Endothelial cell of umbilical vein (primary cell): ENCODE measurements around the gene PFKP. TPM values are rescaled to one million over a fixed set of nuclear protein-coding genes. Genes with fewer than 3 reads are reported as not detected.

ENCODE experiments used
- BruUV-seq: library from RNA; stranded (reverse); fragments of 400-500 nt; replicated peaks from 2 replicates; lab custom pipeline; 2021; lab: Mats Ljungman, UMichigan
- CTCF ChIA-PET: fragments of 300-600, 350-600 bp; sonication (Branson Sonifier 250); formaldehyde crosslinking; loops from one replicate; lab custom pipeline; 2021; ENCODE audit warnings: antibody characterized with exemption, inconsistent platforms; lab: Charles Lee
- POLR2A ChIA-PET: fragments of 300-600, 350-600 bp; sonication (Branson Sonifier 250); formaldehyde crosslinking; loops from one replicate; lab custom pipeline; 2021; ENCODE audit warnings: antibody characterized with exemption, inconsistent platforms; lab: Charles Lee
- DNase-seq: peaks from one replicate; pipeline ENCODE4 v3.0.0-alpha.2; 2011; ENCODE audit warnings: low read depth, low spot score
- FAIRE-seq: peaks from 2 replicates; lab custom pipeline; 2011; peaks lifted over from hg19 to GRCh38; lab: Jason Lieb, UNC
- H2AFZ ChIP-seq: 2 replicates; pipeline ENCODE4 v1.6.0; 2012; ENCODE audit warnings: low read depth, low read length, control low read depth, inconsistent platforms
- H3K27ac ChIP-seq: 2 replicates; pipeline ENCODE4 v1.5.1; 2011; ENCODE audit warnings: low read depth, mild to moderate bottlenecking, control low read depth, low read length, moderate library complexity; ENCODE audit not compliant: insufficient read depth
- H3K27me3 ChIP-seq, 2 experiments: 2 replicates each; pipeline versions ENCODE4 v1.6.0 to v1.6.1; 2011; ENCODE audit warnings: low read length in 2 of 2, mixed read lengths in 1 of 2; ENCODE audit not compliant: control insufficient read depth in 2 of 2, insufficient read depth in 2 of 2
- H3K36me3 ChIP-seq, 2 experiments: 2 replicates in 1 of 2; 3 replicates in 1 of 2; pipeline ENCODE4 v1.5.1; 2011; ENCODE audit warnings: low read length in 2 of 2, mild to moderate bottlenecking in 1 of 2, moderate library complexity in 1 of 2; ENCODE audit not compliant: control insufficient read depth in 2 of 2, insufficient read depth in 2 of 2; ENCODE audit errors: extremely low read depth in 1 of 2
- H3K4me1 ChIP-seq: 3 replicates; pipeline ENCODE4 v1.5.1; 2011; ENCODE audit warnings: mild to moderate bottlenecking, low read length; ENCODE audit not compliant: control insufficient read depth, insufficient read depth; ENCODE audit errors: extremely low read depth
- H3K4me2 ChIP-seq: 2 replicates; pipeline ENCODE4 v1.6.1; 2011; ENCODE audit warnings: low read length, control low read depth, mixed read lengths; ENCODE audit not compliant: insufficient read depth
- H3K4me3 ChIP-seq, 3 experiments: fragments of 200-600 bp in 1 of 3; sonication (generic), shearing (Covaris generic) in 1 of 3; replicated peaks in 1 of 3; 2 replicates each; pipeline ENCODE4 v1.5.1; 2011 to 2016; ENCODE audit warnings: control low read depth in 3 of 3, low read length in 3 of 3, mild to moderate bottlenecking in 2 of 3, inconsistent platforms in 1 of 3, low read depth in 1 of 3, moderate library complexity in 1 of 3; ENCODE audit not compliant: insufficient read depth in 1 of 3
- H3K79me2 ChIP-seq: 2 replicates; pipeline ENCODE4 v1.6.0; 2012; ENCODE audit warnings: low read length, inconsistent platforms; ENCODE audit not compliant: control insufficient read depth, insufficient read depth
- H3K9ac ChIP-seq: replicated peaks from 2 replicates; pipeline ENCODE3; 2011; ENCODE audit warnings: low read length, control low read depth; ENCODE audit not compliant: insufficient read depth; ENCODE audit errors: extremely low read depth
- H3K9me1 ChIP-seq: replicated peaks from 3 replicates; pipeline ENCODE4 v1.6.0; 2011; ENCODE audit warnings: mild to moderate bottlenecking, low read length; ENCODE audit not compliant: control insufficient read depth, insufficient read depth; ENCODE audit errors: extremely low read depth
- H3K9me3 ChIP-seq: replicated peaks from 2 replicates; pipeline ENCODE4 v1.5.1; 2012; ENCODE audit warnings: low read length, inconsistent platforms; ENCODE audit not compliant: control insufficient read depth, insufficient read depth
- H4K20me1 ChIP-seq: replicated peaks from 2 replicates; pipeline ENCODE3; 2011; ENCODE audit warnings: mild to moderate bottlenecking, low read length; ENCODE audit not compliant: control insufficient read depth, insufficient read depth; ENCODE audit errors: extremely low read depth
- EZH2 ChIP-seq: IDR thresholded peaks from 2 replicates; pipeline ENCODE4 v1.6.1; 2012; ENCODE audit warnings: borderline replicate concordance, low read depth, mild to moderate bottlenecking, moderate library complexity, low read length, inconsistent platforms; ENCODE audit not compliant: severe bottlenecking
- FOS ChIP-seq: IDR thresholded peaks from 2 replicates; pipeline ENCODE4 v1.6.1; 2011; ENCODE audit warnings: mild to moderate bottlenecking, low read length, moderate library complexity, borderline replicate concordance; ENCODE audit not compliant: insufficient read depth
- GATA2 ChIP-seq: IDR thresholded peaks from 2 replicates; pipeline ENCODE4 v1.7.0; 2011; ENCODE audit warnings: low read depth, mild to moderate bottlenecking, moderate library complexity, mixed read lengths, low read length; ENCODE audit not compliant: insufficient read length, insufficient read depth
- JUN ChIP-seq: IDR thresholded peaks from 2 replicates; pipeline ENCODE4 v1.6.1; 2011; ENCODE audit warnings: borderline replicate concordance, low read depth; ENCODE audit not compliant: insufficient read length, insufficient read depth
- MAX ChIP-seq: IDR thresholded peaks from 2 replicates; pipeline ENCODE4 v1.6.1; 2011; ENCODE audit not compliant: insufficient read depth, insufficient read length
- MYC ChIP-seq: IDR thresholded peaks from one replicate; pipeline ENCODE4 v1.6.1; 2011; ENCODE audit warnings: mild to moderate bottlenecking, low read depth, low read length
- POLR2A ChIP-seq: IDR thresholded peaks from 2 replicates; pipeline ENCODE4 v1.6.1; 2012; ENCODE audit warnings: low read depth, mild to moderate bottlenecking, control low read depth, low read length
- POLR2AphosphoS5 ChIP-seq: IDR thresholded peaks from 2 replicates; pipeline ENCODE4 v1.6.1; 2012; ENCODE audit warnings: low read depth, mild to moderate bottlenecking, control low read depth, low read length, moderate library complexity; ENCODE audit not compliant: insufficient read depth
- dilution Hi-C: fragments of 300-500 bp; cut with MboI; formaldehyde crosslinking; loops from one replicate; pipeline ENCODE4 v1.15.0; 2019; ENCODE audit warnings: low sequenced_read_pairs; ENCODE audit not compliant: extremely low pct_ligation_motif_present
- intact Hi-C: fragments of 100-400 bp; cut with micrococcal nuclease; formaldehyde crosslinking; loops from one replicate; pipeline ENCODE4 v1.10.0; 2022
- polyA plus RNA-seq, 4 experiments: library from polyadenylated mRNA; depleted of rRNA in 3 of 4; stranded (reverse) in 3 of 4; unstranded in 1 of 4; fragments of >200 nt; gene quantifications; 2 replicates each; pipeline versions ENCODE4 v1.2.1 to v1.2.3, GENCODE V29; 2011 to 2012; ENCODE audit warnings: missing spikeins in 1 of 4
- total RNA-seq: library from RNA; stranded (reverse); gene quantifications from 2 replicates; pipeline ENCODE4 v1.2.3, GENCODE V29; 2021
- TF ChIP-seq, protein P1 (sequence below), 2 donors: IDR thresholded peaks; 1 replicate in 1 of 2; 2 replicates in 1 of 2; pipeline ENCODE4 v1.5.1; 2011; ENCODE audit warnings: low read length in 2 of 2, mild to moderate bottlenecking in 2 of 2, moderate library complexity in 2 of 2, control low read depth in 1 of 2, inconsistent platforms in 1 of 2, low read depth in 1 of 2; ENCODE audit not compliant: insufficient read depth in 1 of 2; ENCODE audit errors: extremely low read depth in 1 of 2

Gene PFKP
- total and polyA plus RNA-seq, 2 donors (not counting 3 experiments of a cell fraction or from before 2014, with no cell fraction given) = 185 to 359 TPM

- Histone ChIP-seq H3K4me2 (no peak overlapping the region), H3K27ac (no peak overlapping the region), H3K36me3 (peaks cover 28 to 55% of the 10 kb centered on the region in 2 experiments), H3K27me3 (no peaks in the 10 kb centered on the region), H3K9ac (no peak overlapping the region), H3K9me1 (no peaks in the 10 kb centered on the region), H3K4me1 (no peaks in the 10 kb centered on the region), H2AFZ (no peak overlapping the region), H3K4me3 (no peak overlapping the region), H3K9me3 (no peaks in the 10 kb centered on the region), H3K79me2 (no peaks in the 10 kb centered on the region), H4K20me1 (no peaks in the 10 kb centered on the region)
- intact Hi-C loops (no loop called here), dilution Hi-C loops (no loop called here)
- DNase-seq (no peak), FAIRE-seq (no peak)
- CTCF ChIA-PET = no interaction called here
- POLR2A ChIA-PET = no interaction called here
- TF ChIP-seq, protein P1, sequence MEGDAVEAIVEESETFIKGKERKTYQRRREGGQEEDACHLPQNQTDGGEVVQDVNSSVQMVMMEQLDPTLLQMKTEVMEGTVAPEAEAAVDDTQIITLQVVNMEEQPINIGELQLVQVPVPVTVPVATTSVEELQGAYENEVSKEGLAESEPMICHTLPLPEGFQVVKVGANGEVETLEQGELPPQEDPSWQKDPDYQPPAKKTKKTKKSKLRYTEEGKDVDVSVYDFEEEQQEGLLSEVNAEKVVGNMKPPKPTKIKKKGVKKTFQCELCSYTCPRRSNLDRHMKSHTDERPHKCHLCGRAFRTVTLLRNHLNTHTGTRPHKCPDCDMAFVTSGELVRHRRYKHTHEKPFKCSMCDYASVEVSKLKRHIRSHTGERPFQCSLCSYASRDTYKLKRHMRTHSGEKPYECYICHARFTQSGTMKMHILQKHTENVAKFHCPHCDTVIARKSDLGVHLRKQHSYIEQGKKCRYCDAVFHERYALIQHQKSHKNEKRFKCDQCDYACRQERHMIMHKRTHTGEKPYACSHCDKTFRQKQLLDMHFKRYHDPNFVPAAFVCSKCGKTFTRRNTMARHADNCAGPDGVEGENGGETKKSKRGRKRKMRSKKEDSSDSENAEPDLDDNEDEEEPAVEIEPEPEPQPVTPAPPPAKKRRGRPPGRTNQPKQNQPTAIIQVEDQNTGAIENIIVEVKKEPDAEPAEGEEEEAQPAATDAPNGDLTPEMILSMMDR (IDR thresholded peaks at IDR 0.05; ENCODE audit: extremely low read depth in 1 of 2, insufficient read depth in 1 of 2, low read depth in 1 of 2, low read length in 2 of 2) = no peak
- TF ChIP-seq JUN = no peak
- TF ChIP-seq FOS = no peak
- no peak for TF ChIP-seq POLR2AphosphoS5
- TF ChIP-seq MAX = no peak
- no peak for TF ChIP-seq EZH2
- TF ChIP-seq POLR2A = no peak
- no peak for TF ChIP-seq MYC
- no peak for TF ChIP-seq GATA2
- no TSS peak for BruUV-seq
Observed at GRCh38 chr10:3149918-3150317, 82.6 kb downstream of the PFKP start.
